Measurements from ENCODE around the gene GLUL.
"Not testable (repeated sequence)": the region's sequence is repeated elsewhere in the genome, so short reads cannot be mapped to it uniquely, and the experiment has no call there.

The GLUL gene

GRCh38 chr1:182339684-182340083 lies 51.9 kb downstream of the GLUL start:
- DNase-seq (ENCODE audit: low read depth) = no peak
- TF ChIP-seq, protein P1, sequence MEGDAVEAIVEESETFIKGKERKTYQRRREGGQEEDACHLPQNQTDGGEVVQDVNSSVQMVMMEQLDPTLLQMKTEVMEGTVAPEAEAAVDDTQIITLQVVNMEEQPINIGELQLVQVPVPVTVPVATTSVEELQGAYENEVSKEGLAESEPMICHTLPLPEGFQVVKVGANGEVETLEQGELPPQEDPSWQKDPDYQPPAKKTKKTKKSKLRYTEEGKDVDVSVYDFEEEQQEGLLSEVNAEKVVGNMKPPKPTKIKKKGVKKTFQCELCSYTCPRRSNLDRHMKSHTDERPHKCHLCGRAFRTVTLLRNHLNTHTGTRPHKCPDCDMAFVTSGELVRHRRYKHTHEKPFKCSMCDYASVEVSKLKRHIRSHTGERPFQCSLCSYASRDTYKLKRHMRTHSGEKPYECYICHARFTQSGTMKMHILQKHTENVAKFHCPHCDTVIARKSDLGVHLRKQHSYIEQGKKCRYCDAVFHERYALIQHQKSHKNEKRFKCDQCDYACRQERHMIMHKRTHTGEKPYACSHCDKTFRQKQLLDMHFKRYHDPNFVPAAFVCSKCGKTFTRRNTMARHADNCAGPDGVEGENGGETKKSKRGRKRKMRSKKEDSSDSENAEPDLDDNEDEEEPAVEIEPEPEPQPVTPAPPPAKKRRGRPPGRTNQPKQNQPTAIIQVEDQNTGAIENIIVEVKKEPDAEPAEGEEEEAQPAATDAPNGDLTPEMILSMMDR (IDR thresholded peaks at IDR 0.05; ENCODE audit: low read length, missing control alignments) = no peak

DNA sequence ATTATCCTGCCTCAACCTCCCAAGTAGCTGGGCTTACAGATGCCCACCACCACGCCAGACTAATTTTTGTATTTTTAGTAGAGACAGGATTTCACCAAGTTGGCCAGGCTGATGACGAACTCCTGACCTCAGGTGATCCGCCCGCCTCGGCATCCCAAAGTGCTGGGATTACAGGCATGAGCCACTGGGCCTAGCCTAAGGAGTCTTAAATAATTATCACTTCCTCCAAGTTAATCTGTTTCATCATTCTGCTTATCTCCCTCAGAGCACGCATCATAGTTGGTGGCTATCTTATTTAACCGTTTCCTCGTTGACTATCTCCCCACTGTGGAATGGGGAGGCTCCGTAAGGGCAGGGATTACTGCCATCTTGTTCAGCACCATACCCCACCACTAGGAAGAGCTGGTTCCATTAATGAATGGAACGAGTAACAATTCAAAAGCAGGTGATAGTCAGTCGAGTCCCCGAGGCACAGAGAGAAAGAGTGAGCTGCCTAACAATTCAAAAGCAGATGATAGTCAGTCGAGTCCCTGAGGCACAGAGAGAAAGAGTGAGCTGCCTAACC lies 52.7 kb downstream of the GLUL start:
- no peak for DNase-seq (ENCODE audit: low read depth)
- no peak overlapping the region for H3K4me3 ChIP-seq (replicated peaks; ENCODE audit: low read depth, low read length)
- TF ChIP-seq, protein P1 (IDR thresholded peaks at IDR 0.05; ENCODE audit: low read length, missing control alignments) = no peak

More at GRCh38 chr1:182339684-182340083, 51.9 kb downstream of the GLUL start:
- no peak overlapping the region for H3K4me3 ChIP-seq (replicated peaks; ENCODE audit: low read depth, low read length)

GRCh38 chr1:182337736-182338571 lies 53.6 kb downstream of the GLUL start:
- TF ChIP-seq, protein P1 (IDR thresholded peaks at IDR 0.05; ENCODE audit: low read length, missing control alignments) = no peak
- H3K4me3 ChIP-seq (replicated peaks; ENCODE audit: low read depth, low read length) = no peak overlapping the region
- peak; percentile 11 for DNase-seq (ENCODE audit: low read depth)

- TF ChIP-seq, protein P1 (IDR thresholded peaks at IDR 0.05; ENCODE audit: low read length, missing control alignments) = no peak
- no peak overlapping the region for H3K4me3 ChIP-seq (replicated peaks; ENCODE audit: low read depth, low read length)
- DNase-seq (ENCODE audit: low read depth) = no peak
Measured at GRCh38 chr1:182335771-182336566, 55.6 kb downstream of the GLUL start.

DNA sequence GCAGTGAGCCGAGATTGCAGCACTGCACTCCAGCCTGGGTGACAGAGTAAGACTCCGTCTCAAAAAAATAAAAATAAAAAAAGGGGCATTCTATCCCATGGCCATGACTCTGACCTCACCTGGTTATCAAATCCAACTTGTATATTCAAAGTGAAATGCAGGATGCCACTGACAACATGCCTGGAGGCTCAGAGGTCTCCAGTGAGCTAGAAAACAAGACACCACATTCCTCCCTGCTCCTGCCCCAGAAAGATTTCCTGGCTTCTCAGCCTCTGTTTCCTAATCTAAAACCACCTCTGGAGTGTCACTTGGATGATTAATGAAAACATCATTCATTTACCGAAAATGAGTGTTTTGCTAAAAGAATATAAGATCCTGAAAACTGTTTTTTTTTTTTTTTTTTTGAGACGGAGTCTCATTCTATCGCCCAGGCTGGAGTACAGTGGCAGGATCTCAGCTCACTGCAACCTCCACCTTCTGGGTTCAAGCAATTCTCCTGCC lies 58.5 kb downstream of the GLUL start:
- DNase-seq (ENCODE audit: low read depth); H3K4me3 ChIP-seq (replicated peaks; ENCODE audit: low read depth, low read length): not testable (repeated sequence)

DNA sequence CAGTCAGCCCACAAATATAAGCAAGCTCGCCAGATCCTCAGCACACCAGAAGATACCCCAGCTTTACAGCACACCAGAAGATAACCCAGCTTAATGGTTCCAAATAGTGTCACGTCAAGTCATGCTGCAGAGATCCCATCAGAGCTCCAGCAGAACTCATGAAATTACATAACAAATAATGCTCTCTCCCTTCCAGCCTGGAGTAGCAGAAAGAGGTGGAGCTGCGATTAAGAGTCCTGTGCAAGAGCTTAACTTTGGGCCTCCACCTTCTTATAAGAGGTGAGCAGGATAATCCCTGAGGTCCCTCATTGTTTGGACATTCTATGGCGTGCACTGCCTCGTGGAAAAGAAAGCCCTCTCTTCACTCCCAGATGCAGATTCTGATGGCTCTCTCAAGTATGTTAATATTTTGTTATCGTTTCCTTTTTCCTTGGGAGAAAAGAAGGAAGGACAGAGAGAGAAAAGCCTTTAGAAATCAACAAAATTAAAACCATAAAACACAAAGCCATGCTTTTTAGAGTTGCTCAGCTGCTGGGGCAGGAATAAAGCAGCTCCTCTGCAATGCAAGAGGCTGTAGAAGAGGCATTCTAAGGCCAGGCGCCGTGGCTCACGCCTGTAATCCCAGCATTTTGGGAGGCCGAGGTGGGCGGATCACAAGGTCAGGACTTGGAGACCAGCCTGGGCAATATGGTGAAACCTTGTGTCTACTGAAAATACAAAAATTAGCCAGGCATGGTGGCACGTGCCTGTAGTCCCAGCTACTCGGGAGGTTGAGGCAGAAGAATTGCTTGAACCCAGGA lies 59.1 kb downstream of the GLUL start:
- DNase-seq (ENCODE audit: low read depth) = no peak
- TF ChIP-seq, protein P1 (IDR thresholded peaks at IDR 0.05; ENCODE audit: low read length, missing control alignments) = no peak
- H3K4me3 ChIP-seq (replicated peaks; ENCODE audit: low read depth, low read length) = no peak overlapping the region

Measured in fibroblast of pulmonary artery (primary cell).